Right lung (tissue), 5 donors: Measurements from ENCODE around the gene FHOD1. TPM values are rescaled to one million over a fixed set of nuclear protein-coding genes. Genes with fewer than 3 reads are reported as not detected.

ENCODE experiments used
- DNase-seq, 2 donors: peaks; one replicate each; pipeline ENCODE4 v3.0.0-alpha.2; 2013
- polyA plus RNA-seq, 5 donors: library from polyadenylated mRNA; unstranded; fragments of 120-200 nt; gene quantifications; one replicate each; pipeline versions ENCODE4 v1.2.1 to v1.2.3, GENCODE V29; 2013; ENCODE audit warnings: inconsistent platforms in 1 of 5, low replicate concordance in 1 of 5; ENCODE audit not compliant: insufficient read length in 5 of 5, insufficient read depth in 1 of 5

Gene FHOD1
- polyA plus RNA-seq, 5 donors = 134 to 279 (median 182) TPM

GRCh38 chr16:67192781-67193361, 54.4 kb downstream of the FHOD1 start:
- no peak for DNase-seq

- DNase-seq = peak; percentile 86 to 87
Observed at GRCh38 chr16:67191995-67192681, 55.1 kb downstream of the FHOD1 start, which contains the start of gene E2F4. E2F4 (plus strand) TSS chr16:67192155; CDS start chr16:67192228, 73 bp downstream.

- DNase-seq = no peak
Observed at GRCh38 chr16:67191411-67191994, 55.8 kb downstream of the FHOD1 start.

GRCh38 chr16:67190448-67191399, 56.6 kb downstream of the FHOD1 start:
- DNase-seq = no peak

- DNase-seq = no peak
Observed at GRCh38 chr16:67190041-67190440, 57.2 kb downstream of the FHOD1 start, which contains the start of gene EXOC3L1. EXOC3L1 (minus strand) TSS chr16:67190136; CDS start chr16:67189676, 460 bp downstream.

- DNase-seq = no peak
Observed at GRCh38 chr16:67188798-67189197, 58.5 kb downstream of the FHOD1 start.

GRCh38 chr16:67188323-67188722, 59.0 kb downstream of the FHOD1 start:
- DNase-seq = no peak

- DNase-seq = no peak
Observed at GRCh38 chr16:67187175-67187890, 59.9 kb downstream of the FHOD1 start.

- no peak for DNase-seq
Observed at GRCh38 chr16:67186550-67186950, 60.7 kb downstream of the FHOD1 start.

GRCh38 chr16:67185651-67186134, 61.6 kb downstream of the FHOD1 start:
- no peak for DNase-seq

- DNase-seq = peak; percentile 79 to 85
Observed at GRCh38 chr16:67184995-67185650, 62.2 kb downstream of the FHOD1 start.

GRCh38 chr16:67184453-67184994, 62.8 kb downstream of the FHOD1 start:
- no peak for DNase-seq

- peak; percentile 97 to 98 for DNase-seq
Observed at GRCh38 chr16:67183627-67184452, 63.4 kb downstream of the FHOD1 start, which contains the start of gene MATCAP1. MATCAP1 (minus strand) TSS chr16:67183963; CDS start chr16:67180610, 3,353 bp downstream.

- no peak for DNase-seq
Observed at GRCh38 chr16:67183284-67183626, 64.0 kb downstream of the FHOD1 start.

- DNase-seq = no peak
Observed at GRCh38 chr16:67182288-67182687, 65.0 kb downstream of the FHOD1 start.

- no peak for DNase-seq
Observed at GRCh38 chr16:67181346-67181745, 65.9 kb downstream of the FHOD1 start.

- DNase-seq = no peak
Observed at GRCh38 chr16:67180166-67180565, 67.1 kb downstream of the FHOD1 start.

GRCh38 chr16:67179421-67180080, 67.7 kb downstream of the FHOD1 start:
- no peak for DNase-seq
